Stimulated activated CD8-positive, alpha-beta memory T cell treated with anti-CD3 and anti-CD28 coated beads, Interleukin-4, amount 100 ng/mL, for 48 hours (primary cell): ENCODE measurements around the gene METTL16.

Experiments
- DNase-seq: peaks from one replicate; pipeline ENCODE4 v3.0.0-alpha.2; 2020

Gene METTL16

DNA sequence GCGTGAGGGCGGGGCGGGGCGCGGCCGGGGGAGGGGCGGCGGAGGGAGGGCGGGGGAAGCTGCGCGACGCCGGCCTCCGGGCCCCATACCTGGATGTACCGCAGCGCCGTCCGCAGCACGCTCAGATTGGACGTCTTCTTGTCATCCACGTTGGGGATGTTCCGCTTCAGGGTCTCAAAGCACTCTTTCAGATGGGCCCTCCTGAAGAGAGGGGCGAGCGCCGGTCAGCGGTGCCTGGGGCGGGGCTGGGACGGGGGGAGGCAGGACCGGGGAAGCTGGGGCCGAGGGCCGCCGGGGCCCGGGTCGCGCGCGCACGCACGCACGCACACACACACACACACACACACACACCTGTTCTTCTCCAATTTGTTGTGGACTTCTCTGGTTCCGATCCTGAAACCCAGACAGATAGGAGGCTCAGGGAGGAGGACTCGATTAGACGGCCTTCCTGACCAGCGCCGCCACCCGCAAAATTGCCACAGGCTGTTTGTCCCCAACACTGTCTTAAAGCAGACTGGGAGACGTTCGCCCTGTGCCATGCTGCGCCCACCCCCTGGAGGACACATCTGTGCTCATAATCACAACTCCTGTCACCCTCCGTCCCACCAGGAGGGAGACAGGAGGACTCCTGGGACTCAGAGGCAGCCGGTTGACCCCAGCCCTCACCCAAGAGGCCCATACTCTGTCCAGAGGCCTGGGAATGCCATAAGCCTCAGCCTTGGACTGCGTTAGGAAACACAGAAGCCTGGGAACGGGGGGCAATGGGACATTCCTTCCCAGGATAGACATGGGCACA lies 117.5 kb downstream of the METTL16 start:
- no peak for DNase-seq

DNA sequence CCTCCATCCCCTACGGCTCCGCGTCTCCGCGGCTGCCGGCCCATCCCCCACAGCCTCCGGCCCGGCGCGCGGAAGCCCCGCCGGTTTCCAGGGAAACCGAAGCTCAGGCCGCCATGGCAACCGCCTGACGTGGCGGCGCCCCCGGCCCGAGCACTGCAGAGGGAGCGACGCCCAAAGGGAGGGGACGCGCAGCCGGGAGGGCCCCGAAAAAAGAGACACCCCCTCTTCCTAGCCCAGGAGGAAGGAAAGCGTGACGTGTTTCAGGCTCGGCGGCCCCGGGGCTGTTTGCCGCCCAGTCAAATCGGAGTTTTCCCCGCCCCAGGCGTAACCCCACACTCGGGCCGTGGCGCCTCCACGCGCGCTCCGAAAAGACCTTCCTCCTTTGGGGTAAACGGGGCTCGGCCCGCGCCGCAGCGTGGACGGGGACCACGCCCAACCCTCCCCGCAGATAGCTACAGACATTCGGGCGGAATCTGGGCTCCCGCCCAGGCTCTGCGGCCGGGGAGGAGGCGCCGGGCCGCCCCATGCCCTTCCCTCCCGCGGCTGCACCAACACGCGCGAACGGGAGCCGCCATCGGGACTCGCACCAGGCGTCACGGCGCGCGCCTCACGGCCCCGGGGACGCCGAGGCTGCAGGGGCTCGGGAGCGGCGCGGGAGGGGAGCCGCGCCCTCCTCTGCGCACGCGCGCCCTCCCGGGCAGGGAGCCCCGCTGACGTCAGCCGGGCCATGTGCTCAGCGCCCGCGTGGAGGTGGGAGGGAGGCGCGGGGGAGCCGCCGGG lies 118.3 kb downstream of the METTL16 start:
- peak; percentile 90 for DNase-seq

DNA sequence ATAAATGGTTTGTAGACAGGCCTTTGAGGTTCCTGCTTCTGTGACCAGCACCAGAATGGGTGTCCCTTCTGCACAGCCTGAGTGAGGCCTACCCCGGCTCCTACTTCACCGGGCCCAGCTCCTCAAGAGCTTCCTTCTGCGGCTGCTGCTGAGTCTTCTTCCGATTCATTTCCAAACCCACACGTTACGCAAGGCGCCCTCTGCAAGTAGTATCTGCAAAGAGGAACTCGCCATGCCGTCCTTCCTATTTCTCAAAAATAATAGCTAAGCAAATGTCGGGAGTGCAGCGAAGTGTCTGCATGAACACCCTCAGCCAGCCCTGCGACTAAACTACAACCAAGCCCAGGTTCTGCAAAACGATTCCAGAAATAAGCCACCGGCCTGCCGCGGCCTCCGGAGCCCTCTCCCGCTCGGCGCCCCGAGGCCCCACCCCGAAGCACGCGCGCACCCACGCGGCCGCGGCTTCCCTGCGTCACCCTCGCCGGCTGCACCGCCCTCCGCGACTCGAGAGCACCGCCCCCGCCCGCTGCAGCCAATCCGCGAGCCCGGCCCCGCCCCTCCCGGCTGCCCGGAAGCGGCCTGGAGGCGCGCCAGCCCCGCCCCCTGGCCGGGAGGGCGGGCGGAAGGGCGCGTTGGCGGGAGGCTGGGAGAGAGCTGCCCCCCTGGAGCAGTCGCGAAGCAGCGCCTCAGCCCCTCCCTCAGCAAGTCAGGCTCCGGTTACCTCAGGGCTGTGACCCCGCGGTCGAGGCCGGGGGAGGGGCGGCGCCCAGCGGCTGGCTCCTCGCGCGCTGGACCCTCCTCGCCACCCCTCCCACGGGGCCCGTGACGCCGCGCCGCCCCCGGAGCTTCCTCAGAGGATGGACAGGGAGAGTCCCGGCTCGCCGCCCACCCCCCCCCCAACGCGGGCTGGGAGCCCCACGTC lies 119.2 kb downstream of the METTL16 start:
- peak; percentile 99 for DNase-seq

DNA sequence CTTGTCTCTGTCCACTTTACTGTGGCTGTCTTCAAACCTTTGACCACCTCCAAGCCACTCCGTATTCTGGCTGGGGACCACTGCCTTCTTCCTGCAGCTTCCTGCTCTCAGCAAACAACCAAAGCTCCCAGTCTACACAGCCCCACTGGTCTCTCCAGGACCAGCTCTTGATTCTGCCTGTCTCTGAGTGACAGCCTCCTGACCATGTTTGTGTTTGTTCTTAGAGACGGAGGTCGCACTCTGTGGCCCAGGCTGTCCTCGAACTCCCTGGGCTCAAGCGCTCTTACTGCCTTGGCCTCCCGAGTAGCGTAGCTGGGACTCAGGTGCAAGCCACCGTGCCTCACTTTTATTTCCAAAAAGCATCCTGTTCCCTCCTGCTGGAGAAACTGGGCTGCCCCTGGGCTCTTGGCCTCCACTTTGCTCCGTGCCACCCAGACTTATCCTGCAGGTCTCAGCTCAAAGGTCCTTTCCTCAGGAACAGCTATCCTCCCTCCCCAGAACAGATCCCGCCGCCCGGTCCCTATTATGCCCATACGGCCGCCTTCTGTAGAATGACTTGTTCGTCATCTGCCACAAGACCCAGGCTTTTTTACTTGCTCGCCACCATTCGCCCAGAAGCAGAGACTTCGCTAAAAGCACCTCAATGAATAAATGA lies 120.0 kb downstream of the METTL16 start:
- DNase-seq, result no peak

DNA sequence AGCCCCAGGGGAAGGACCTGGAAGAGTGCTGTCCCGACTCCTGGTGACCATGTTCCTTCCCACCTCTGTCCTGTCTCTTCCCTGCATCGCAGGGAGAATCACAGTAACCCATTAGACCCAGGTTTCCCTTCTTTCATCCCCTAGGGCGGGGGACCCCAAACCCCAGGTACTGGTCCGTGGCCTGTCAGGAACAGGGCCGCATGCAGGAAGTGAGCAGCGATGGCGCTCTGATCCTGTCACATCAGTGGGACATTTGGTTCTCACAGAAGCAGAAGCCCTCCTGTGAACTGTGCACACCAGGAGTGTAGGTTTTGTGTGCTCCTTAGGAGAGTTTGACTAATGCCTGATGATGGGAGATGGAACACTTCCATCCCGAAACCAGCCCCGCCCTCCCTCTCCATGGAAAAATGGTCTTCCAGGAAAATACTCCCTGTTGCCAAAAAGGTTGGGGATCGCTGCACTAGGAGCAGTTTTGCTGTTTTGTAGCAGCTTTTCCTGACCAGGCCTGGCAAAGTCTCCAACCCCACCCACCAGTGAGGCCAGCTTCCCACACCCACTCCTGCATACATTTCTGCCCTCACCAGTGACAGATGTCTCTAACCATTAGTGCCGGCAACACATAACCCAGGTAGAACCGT lies 121.4 kb downstream of the METTL16 start:
- DNase-seq, result no peak

DNA sequence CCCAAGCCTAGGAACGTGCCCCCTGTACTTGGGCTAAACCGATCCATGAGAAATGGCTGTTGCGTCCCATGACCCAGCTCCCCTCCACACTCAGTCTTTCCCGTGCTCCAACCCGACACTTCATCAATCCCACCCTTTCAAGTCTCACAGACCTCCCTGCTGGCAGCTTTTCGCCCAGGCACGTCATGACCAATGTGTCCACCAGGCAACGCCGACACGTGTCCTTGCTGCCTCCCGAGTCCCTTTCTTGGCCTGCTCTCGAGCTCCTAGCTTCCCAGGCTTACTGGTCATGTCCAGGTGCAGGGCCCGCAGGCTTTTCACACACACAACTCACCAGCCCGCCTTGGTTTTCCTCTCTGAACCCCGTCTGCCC lies 123.0 kb downstream of the METTL16 start:
- no peak for DNase-seq

DNA sequence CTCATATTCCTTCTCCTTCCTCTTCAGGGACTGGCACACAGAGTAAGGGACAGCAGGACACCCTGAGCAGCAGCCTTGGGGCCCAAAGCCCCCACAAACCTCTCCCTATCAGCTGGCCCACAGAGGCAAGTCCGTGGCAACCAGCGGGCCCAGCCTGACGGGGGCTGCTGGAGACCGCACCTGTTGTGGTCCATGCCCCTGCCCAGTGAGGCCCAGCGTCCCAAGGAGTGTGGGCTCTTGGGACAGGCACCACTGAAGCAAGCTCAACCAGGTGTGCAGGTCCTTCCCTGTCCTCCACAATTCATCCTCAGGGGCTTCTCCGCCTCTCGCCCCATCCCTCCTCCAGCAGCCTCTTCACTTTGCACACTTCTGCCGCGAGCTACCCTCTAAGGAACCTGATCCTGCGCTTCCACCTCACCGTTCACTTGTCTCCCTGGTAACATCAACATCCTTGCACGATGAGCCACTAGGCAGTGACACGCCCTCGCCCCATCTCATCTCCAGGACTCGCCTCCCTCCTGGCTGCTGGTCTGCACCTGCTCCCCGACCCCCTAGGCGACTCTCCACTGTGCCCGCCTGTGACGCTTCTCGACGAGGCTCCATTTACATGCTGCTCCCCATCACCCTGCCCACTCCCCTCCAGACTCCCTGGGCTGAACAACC lies 123.5 kb downstream of the METTL16 start:
- no peak for DNase-seq

DNA sequence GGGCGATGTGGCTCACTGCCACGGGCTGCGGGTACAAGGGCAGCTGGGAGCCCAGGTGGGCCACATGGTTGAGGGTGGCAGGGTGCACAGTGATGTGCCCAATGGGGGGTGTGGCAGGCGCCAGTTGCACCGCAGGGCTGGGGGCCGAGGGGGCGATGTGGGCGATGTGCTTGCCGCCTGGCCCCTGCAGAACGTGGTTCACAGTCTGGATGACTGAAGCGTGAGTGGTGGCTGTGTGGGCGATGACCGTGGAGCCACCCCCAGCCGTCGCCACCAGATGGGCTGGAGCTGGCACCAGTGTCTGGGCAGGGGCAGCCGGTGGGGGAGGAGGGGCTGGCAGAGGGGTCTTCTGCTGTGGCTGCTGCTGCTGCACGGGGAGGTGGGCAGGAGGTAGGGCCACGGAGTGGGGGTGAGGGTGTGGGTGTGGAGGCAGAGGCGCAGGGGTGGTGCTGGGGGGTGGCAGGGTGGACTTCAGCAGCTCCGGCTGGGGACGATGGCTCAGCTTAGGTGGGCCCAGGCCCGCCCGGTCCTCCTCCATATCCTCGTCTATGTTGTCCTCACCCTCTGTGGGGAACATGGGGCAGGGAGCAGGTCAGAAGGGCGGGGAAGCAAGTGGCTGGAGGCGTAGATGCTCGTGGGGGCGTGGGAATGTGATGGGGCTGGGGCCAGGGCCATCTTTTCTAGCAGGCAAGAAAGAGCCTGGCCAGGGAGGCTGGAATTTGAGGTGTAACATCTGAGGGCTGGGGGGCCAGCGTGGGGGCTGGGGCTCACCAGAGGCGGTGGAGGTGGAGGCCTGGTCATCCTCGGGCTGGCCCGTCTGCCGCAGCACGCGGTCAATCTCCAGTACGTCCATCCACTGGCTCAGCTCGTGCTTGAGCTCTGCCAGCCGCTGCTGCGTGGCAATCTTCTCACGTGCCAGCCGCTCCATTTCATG lies 124.3 kb downstream of the METTL16 start:
- DNase-seq, result no peak

DNA sequence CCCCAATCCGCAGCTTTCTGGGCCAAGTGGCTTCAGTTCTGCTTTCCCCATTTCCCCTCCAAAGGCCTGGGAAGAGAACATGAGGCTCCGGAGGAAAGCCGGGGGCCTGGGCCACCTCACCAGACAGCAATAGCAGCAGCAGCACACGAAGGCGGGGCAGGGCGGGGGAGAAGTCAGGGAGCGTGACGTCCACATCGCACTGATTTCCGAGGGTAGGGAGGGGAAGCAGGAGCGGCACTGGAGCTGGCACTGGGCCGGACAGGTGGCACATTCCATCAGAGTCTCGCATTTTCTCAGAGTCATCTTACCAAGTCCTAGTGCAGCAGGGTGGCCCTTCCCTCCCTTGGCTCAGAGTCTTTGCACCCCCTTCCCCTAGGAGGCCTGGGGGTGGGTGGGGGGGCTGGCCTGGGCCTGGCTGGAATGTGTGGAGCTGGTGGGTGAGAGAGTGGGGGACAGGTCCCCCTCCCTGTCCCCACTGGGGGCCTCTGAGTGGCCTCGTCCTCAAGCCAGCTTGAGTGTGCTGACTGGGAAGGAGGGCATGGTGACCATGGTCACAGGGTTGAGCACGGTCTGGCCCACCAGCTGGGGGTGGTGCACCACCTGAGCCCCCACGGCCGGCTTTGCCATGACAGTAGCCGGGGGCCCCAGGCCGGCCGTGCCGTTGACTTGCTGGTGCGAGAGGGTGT lies 125.1 kb downstream of the METTL16 start:
- DNase-seq, result no peak

DNA sequence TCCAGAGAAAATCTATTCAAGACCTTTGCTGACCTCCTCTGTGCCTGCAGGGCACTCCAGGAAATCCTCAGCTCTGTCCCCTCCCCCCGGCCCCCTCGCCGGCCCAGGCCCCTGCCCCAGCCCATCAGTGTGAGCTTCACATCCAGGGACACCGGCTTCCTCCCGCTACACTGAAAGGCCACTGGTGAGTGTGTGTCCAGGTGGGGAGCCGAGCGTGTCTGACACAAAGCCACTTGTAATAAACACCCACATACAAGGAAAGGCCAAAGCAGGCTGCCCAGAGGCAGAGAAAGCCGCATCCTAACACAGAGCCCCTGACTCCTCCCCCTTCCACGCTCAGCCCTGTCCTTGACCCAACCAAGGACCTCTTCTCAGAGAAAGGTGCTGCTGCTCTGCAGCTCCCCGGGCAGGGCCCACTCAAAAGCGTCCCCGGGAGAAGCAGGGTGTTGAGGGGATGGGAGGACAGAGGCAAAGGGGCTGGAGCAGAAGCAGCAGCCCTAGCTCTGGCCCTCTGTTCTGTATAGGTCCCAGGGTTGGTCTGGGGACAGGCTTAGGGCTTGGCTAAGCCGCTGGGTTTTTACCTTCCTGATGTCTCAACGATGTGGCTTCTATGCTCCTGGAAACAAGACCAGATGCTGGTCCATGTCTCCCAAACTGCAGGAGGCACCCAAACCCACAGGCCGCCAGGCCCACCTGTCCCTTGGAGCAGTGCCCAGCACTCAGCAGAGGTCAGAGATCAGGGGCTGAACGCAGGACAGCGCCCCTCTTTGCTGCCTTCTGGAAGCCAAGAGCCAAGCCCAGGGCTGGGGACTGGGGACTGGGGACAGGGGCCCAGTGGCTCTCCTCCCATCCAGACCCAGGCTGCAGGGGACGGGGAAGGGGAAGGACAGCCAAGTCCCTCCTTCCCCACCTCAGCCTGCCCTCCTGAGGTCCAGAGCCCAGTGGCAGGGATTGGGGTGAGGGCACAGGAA lies 126.2 kb downstream of the METTL16 start:
- no peak for DNase-seq

DNA sequence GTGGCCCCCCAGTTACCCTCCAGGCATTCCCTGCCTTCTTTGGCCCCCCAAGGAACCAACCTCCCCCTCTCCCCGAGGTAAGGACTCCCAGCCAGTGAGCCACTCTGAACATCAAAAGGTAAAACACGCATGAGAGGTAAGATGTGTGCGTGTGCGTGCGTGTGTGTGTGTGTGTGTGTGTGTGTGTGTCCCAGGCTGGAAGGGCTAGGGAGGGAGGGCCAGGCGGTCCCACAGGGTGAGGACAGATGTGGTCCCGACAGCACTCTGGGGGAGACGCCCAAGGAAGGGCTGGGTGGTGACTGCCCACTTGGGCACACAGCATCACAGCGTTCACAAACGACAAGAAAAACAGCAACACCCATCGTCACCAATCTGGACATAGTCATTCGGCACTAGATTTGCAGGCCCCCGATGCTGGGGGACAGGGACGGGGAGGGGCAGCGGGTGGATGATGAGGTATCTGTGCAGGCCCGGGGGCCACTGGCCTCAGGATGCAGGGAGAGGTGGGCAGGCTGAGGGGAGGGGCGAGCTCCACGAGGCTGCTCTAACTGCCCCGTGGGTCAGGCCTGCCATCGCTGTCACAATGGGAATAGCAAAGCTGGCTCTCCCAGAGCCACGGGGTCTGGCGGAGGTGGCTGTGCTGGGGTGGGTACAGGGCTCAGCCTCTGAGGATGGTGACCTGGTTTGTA lies 127.1 kb downstream of the METTL16 start:
- DNase-seq, result no peak

DNA sequence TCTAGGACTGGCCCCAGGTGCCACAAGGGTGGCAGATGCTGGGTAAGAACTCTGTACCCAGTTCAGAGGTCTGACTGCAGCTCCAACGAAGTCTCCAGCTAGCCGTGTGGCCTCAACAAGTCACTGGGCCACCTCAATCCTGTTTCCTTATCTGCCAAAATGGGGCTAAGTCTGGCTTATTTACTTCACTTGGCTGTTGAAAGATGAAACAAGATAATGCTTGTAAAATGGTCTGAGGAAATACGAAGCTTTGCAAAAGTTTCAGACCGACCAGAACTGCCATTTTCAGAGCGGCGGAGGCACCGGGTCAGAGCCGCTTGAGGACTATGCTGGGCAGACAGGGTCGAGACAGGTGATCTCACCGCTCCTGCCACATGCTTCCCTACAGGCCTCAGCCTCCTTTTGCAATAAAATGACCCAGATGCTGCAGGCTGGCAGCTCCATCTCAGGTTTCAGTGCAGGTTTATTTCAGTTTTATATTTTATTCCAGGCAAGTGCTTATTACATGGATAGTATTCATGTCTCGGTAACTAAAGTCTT lies 128.0 kb downstream of the METTL16 start:
- no peak for DNase-seq

DNA sequence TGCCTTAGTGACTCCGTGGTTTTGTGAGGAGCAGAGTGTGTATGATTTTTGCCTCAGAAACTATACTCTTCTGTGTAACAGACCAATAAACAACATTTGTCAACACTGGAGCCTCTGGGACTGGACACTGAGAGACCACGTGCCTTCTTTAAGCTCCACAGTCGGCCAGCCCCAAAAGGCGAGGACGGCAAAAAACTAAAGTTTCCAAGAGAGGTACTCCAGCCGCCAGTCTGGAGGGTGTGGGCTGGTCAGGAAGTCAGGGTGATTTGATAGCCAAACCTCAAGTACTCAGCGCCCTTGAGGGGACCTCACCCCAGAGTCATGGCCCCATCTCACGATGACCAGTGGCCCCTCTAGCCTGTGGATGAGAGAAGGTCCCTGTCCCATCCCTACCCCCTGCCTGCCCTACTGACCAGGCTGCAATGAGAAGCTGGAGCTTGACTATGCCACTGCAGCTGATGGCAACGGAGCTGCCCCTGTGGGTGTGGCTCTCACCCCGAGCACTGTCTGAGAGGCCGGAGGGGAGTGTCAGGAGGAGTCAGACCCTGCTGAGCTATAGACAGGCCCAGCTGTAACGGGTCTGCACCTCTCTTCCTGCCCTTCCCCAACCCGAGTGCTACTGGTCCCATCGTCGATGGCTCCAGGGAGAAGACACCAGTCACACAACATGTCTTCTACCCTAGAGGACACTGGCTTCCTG lies 130.6 kb downstream of the METTL16 start:
- no peak for DNase-seq

DNA sequence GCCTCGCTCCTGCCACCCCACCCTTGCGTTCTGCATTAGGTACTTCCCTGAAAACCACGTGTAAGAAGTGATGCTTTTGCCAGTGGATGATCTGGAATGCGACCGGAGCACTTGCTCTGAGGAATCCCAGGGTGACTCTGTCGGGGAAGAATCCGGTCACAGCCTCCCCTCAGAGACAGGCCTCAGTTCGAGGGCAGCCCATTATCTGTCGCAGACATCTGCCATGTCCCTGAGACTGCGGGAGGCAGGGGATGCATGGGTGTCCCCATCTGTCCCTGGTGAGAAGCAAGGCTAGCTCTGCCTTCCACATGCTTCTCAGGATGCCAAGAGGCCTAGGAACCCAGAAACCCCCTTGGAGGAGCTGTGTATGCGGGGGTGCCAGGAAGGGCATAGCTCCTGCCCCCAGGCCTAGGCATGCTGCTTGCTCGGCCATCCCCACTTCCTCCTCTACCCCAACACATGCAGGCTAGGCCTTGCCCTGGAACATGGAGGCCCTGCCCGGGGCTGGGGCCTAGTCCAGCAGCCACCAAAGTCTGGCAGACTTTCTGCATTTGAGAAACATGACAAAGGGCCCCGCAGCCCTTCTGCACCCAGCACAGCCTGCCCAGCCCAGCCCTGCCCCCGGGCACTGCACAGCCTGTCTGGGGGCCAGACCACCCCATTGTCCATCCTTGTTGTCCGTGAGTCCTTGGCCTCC lies 131.3 kb downstream of the METTL16 start:
- DNase-seq, result no peak

DNA sequence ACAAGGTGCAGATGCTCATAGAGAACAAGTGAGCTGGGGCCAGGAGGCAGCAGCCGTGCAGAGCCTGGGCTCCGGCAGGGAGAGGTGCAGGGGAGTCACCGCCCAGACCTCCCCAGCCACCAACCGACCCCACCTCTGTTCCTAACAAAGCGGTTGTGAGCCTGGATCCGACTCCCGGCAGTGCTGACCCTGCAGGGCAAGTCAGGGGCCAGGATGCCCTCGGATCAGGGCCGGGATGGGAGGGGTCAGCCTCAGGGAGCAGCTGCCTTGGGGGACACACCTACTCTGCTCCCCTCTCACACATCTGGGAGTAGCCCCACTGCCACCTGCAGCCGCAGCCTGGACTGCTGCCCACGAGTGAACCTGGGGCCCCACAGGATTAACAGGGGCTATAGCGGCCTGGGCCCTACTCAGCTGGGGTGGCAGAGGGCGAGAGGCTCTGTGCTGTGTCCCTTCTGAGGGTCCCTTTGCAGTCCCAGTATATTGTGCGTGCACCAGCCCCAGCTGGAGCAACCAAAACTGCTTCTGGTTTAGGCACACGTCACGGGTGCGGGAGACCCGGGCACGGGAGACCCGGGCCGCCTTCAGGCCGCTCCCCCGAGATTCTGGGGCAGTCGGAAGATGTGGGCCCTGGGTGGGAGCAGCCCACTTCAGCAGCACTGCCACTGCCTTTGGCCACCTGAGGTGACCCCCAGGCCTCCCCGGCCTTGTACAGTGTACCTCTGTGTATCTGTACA lies 132.0 kb downstream of the METTL16 start:
- no peak for DNase-seq

DNA sequence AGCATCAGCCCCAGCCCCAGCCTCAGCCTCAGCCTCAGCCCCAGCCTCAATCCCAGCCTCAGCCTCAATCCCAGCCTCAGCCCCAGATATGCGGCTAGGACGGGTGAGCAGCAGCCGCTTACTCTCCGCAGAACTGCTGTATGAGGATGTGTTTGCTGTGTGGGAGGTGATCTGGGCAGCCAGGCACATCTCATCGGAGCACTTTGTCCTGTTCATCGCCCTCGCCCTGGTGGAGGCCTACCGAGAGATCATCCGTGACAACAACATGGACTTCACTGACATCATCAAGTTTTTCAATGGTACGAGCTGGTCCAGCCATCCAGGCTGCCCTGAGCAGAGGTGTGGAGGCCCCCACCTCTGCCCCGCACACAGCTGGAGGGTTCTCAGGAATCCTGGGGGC lies 132.8 kb downstream of the METTL16 start:
- DNase-seq, result no peak
